HG03108 (cell line): ENCODE measurements around the gene MBNL2.
A peak's percentile ranks its signal among the peaks of the same experiment; 100 is the strongest.

Experiments
- ATAC-seq: cut with Tn5 transposase; IDR thresholded peaks from one replicate; pipeline ENCODE4 v1.9.1; 2021; ENCODE audit warnings: moderate library complexity; ENCODE audit not compliant: unreplicated experiment

The MBNL2 gene

GRCh38 chr13:97434397-97435201, 212.5 kb downstream of the MBNL2 start:
- no peak for ATAC-seq

- ATAC-seq, result no peak
These were observed 213.2 kb downstream of the MBNL2 start for GRCh38 chr13:97435323-97435722.

- no peak for ATAC-seq
These were observed 213.7 kb downstream of the MBNL2 start for GRCh38 chr13:97435794-97436193.

DNA sequence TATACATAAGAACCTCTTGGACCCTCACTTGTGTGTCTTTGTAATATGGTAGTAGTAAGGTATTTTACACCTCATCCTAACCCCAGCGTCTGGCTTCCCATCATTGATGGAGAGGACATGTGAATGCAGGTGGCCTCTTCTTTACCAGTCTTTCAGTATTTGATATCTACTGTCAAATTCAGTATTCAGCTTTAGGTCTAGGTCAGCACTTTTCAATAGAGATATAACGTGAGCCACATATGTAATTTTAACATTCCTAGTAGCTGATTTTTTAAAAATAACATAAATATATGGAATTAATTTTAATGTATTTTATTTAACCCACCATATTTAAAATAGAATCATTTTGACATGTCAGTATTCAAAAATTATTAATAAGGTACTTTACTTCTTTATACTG, 214.7 kb downstream of the MBNL2 start:
- ATAC-seq, result no peak

- no peak for ATAC-seq
These were observed 215.6 kb downstream of the MBNL2 start for GRCh38 chr13:97437729-97438128.

DNA sequence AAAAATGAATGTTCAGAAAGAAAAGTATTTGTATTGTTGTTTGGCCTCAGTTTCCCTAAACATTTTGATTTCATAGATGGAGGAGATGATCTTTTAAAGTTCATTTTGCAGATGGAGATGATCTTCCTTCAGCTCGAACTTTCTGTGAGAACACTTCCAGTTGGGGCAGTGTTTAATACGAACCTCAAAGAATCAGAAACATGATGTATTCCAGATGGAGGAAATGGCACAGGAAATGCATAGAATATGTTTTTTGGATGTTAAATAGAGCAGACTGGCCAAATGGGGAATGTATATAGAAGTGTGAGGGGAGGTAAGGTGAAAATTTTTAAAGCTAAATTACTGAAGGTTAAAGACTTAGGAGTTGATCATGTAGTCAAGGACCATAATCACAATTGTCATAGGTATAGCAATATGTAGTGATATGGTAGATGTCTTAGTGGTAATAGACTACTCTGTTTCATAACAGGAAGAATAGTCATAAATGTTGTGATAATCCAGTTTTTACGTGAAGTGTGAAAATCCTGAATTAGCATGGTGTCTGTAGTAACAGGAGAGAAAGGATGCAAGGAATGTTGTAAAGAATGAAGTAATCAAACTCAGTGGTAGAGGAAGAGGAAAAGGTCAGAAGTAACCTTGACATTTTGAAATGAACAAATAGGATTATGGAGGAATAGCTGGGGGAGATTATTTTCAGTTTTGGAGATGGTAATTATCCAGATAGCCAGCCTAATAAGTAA, 216.9 kb downstream of the MBNL2 start:
- ATAC-seq, result no peak

DNA sequence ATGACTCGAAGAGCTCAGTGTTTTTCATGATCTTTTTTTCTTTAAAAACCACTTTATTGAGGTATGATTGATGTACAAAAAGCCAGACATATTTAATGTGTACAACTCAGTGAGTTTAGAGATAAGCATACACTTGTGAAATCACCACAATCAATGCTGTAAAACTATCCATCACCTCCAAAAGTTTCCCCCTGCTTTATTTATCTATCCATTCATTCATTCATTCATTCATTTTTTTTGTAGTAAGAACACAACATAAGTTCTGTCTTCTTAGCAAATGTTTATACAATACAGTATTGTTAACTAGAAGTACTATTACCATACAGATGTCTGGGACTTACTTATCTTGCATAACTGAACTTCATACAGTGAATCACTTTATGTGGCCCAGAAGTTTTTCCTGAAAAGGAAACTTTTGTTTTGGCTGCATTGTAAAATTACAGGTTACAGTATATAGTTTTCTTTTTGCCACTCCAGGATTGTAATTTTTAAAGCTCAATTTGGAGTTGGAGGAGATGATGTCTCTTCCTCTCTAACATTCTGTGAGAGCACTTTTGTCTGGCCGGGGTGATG, 218.6 kb downstream of the MBNL2 start:
- no peak for ATAC-seq

- ATAC-seq, result peak; percentile 41
These were observed 219.2 kb downstream of the MBNL2 start for GRCh38 chr13:97441368-97441767.
